ENCODE data around the gene XXYLT1.

DNA sequence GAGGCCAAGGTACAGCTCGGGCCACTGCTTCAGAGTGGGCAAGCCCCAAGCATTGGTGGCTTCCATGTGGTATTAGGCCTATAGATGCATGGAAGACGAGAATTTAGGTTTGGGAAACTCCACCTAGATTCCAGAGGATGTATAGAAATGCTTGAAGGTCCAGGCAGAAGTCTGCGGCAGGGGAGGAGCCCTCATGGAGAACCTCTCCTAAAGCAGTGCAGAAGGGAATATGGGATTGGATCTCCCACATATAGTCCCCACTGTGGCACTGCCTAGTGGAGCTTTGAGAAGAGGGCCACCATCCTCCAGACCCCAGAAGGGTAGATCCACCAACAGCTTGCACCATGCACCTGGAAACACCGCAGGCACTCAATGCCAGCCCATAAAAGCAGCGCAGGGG, 48.1 kb upstream of the XXYLT1 start:
- TF ChIP-seq YY1 (IDR thresholded peaks at IDR 0.05; ENCODE audit: insufficient read depth, insufficient read length), result no peak
- TF ChIP-seq SUZ12 (IDR thresholded peaks at IDR 0.05; ENCODE audit: extremely low read depth, insufficient read depth, insufficient read length), result no peak
